ENCODE results near the gene TALDO1. TPM values are rescaled to one million over a fixed set of nuclear protein-coding genes. Genes with fewer than 3 reads are reported as not detected.

Gene TALDO1
- total RNA-seq, 1 experiment from 2014 or later: 108 TPM

- Histone ChIP-seq H3K4me1 (no peaks in the 10 kb centered on the region), H3K27me3 (no peaks in the 10 kb centered on the region), H3K36me3 (peaks cover 35% of the 10 kb centered on the region), H3K9me3 (replicated peaks) (no peaks in the 10 kb centered on the region), H3K4me3 (no peak overlapping the region), H3K27ac (no peak overlapping the region)
- DNase-seq: no peak
These were observed 19.1 kb downstream of the TALDO1 start for GRCh38 chr11:766106-766935.

GRCh38 chr11:766936-767210 is 19.6 kb downstream of the TALDO1 start:
- no peaks in the 10 kb centered on the region for H3K9me3 ChIP-seq (replicated peaks)
- H3K36me3 ChIP-seq: peaks cover 37% of the 10 kb centered on the region
- H3K27me3 ChIP-seq: no peaks in the 10 kb centered on the region
- DNase-seq: no peak
- no peak overlapping the region for H3K27ac ChIP-seq
- H3K4me1 ChIP-seq: no peaks in the 10 kb centered on the region
- H3K4me3 ChIP-seq: no peak overlapping the region

- DNase-seq: no peak
- H3K27ac ChIP-seq: no peak overlapping the region
- H3K4me3 ChIP-seq: no peak overlapping the region
- no peaks in the 10 kb centered on the region for H3K9me3 ChIP-seq (replicated peaks)
- H3K36me3 ChIP-seq: peaks cover 38% of the 10 kb centered on the region
- H3K4me1 ChIP-seq: no peaks in the 10 kb centered on the region
- no peaks in the 10 kb centered on the region for H3K27me3 ChIP-seq
These were observed 20.0 kb downstream of the TALDO1 start for GRCh38 chr11:767238-767637.

GRCh38 chr11:769887-770641 is 22.8 kb downstream of the TALDO1 start:
- peaks cover 13% of the 10 kb centered on the region; the same call in 1 of the 2 replicates for H3K4me1 ChIP-seq
- no peaks in the 10 kb centered on the region for H3K27me3 ChIP-seq
- no peak overlapping the region for H3K27ac ChIP-seq
- no peak for DNase-seq
- H3K36me3 ChIP-seq: peaks cover 29% of the 10 kb centered on the region
- H3K4me3 ChIP-seq: no peak overlapping the region
- H3K9me3 ChIP-seq (replicated peaks): no peaks in the 10 kb centered on the region

- no peaks in the 10 kb centered on the region for H3K9me3 ChIP-seq (replicated peaks)
- H3K27me3 ChIP-seq: no peaks in the 10 kb centered on the region
- H3K36me3 ChIP-seq: peaks cover 24% of the 10 kb centered on the region
- no peak for DNase-seq
- no peak overlapping the region for H3K4me3 ChIP-seq
- H3K4me1 ChIP-seq: peaks cover 19% of the 10 kb centered on the region; the same call in 1 of the 2 replicates
- no peak overlapping the region for H3K27ac ChIP-seq
These were observed 23.7 kb downstream of the TALDO1 start for GRCh38 chr11:770642-771616.

GRCh38 chr11:771617-772204 is 24.4 kb downstream of the TALDO1 start:
- Histone ChIP-seq H3K36me3 (peaks cover 20% of the 10 kb centered on the region; the same call in 1 of the 2 replicates), H3K27ac (no peak overlapping the region), H3K9me3 (replicated peaks) (no peaks in the 10 kb centered on the region), H3K4me1 (peaks cover 19% of the 10 kb centered on the region; the same call in 1 of the 2 replicates), H3K4me3 (no peak overlapping the region), H3K27me3 (no peaks in the 10 kb centered on the region)
- no peak for DNase-seq

GRCh38 chr11:772429-773390 is 25.4 kb downstream of the TALDO1 start:
- Histone ChIP-seq H3K4me3 (no peak overlapping the region), H3K4me1 (peaks cover 19% of the 10 kb centered on the region; the same call in 1 of the 2 replicates), H3K27ac (peak overlapping the region; percentile 71), H3K27me3 (no peaks in the 10 kb centered on the region), H3K36me3 (peaks cover 20% of the 10 kb centered on the region; the same call in 1 of the 2 replicates), H3K9me3 (replicated peaks) (no peaks in the 10 kb centered on the region)
- DNase-seq: peak; percentile 66 to 70

- Histone ChIP-seq H3K9me3 (replicated peaks) (no peaks in the 10 kb centered on the region), H3K27ac (peak overlapping the region; percentile 71), H3K4me3 (no peak overlapping the region), H3K4me1 (peaks cover 19% of the 10 kb centered on the region; the same call in 1 of the 2 replicates), H3K27me3 (no peaks in the 10 kb centered on the region), H3K36me3 (peaks cover 20% of the 10 kb centered on the region; the same call in 1 of the 2 replicates)
- no peak for DNase-seq
These were observed 26.2 kb downstream of the TALDO1 start for GRCh38 chr11:773425-773824.

- H3K4me3 ChIP-seq: no peak overlapping the region
- no peaks in the 10 kb centered on the region for H3K27me3 ChIP-seq
- DNase-seq: no peak
- H3K36me3 ChIP-seq: peaks cover 20% of the 10 kb centered on the region; the same call in 1 of the 2 replicates
- H3K27ac ChIP-seq: peak overlapping the region; percentile 71
- peaks cover 19% of the 10 kb centered on the region; the same call in 1 of the 2 replicates for H3K4me1 ChIP-seq
- no peaks in the 10 kb centered on the region for H3K9me3 ChIP-seq (replicated peaks)
These were observed 26.6 kb downstream of the TALDO1 start for GRCh38 chr11:773830-774229.

- Histone ChIP-seq H3K27me3 (no peaks in the 10 kb centered on the region), H3K4me3 (no peak overlapping the region), H3K9me3 (replicated peaks) (no peaks in the 10 kb centered on the region), H3K4me1 (peaks cover 19% of the 10 kb centered on the region; the same call in 1 of the 2 replicates), H3K27ac (no peak overlapping the region), H3K36me3 (peaks cover 20% of the 10 kb centered on the region; the same call in 1 of the 2 replicates)
- no peak for DNase-seq
These were observed 27.8 kb downstream of the TALDO1 start for GRCh38 chr11:774873-775592.

- DNase-seq: no peak
- Histone ChIP-seq H3K27me3 (no peaks in the 10 kb centered on the region), H3K36me3 (peaks cover 14% of the 10 kb centered on the region; the same call in 1 of the 2 replicates), H3K4me3 (peak overlapping the region; percentile 99), H3K9me3 (replicated peaks) (no peaks in the 10 kb centered on the region), H3K4me1 (peaks cover 19% of the 10 kb centered on the region; the same call in 1 of the 2 replicates), H3K27ac (peak overlapping the region; percentile 66)
These were observed 28.9 kb downstream of the TALDO1 start for GRCh38 chr11:776263-776560.

GRCh38 chr11:776561-777287 is 29.5 kb downstream of the TALDO1 start:
- DNase-seq: peak; percentile 51 to 60
- Histone ChIP-seq H3K9me3 (replicated peaks) (no peaks in the 10 kb centered on the region), H3K36me3 (peaks cover 9% of the 10 kb centered on the region; the same call in 1 of the 2 replicates), H3K27ac (peak overlapping the region; percentile 66), H3K27me3 (no peaks in the 10 kb centered on the region), H3K4me1 (peaks cover 19% of the 10 kb centered on the region; the same call in 1 of the 2 replicates), H3K4me3 (peak overlapping the region; percentile 99)

All from SJCRH30 (cell line).